H1 (cell line): Measurements from ENCODE around the gene AHR. TPM values are rescaled to one million over a fixed set of nuclear protein-coding genes. Genes with fewer than 3 reads are reported as not detected.

ENCODE experiments used
- CHD7 ChIP-seq: fragments of 300-600 bp; sonication (generic); IDR thresholded peaks from 2 replicates; pipeline ENCODE4 v1.7.1; 2012; ENCODE audit warnings: low read length, moderate library complexity, mild to moderate bottlenecking, inconsistent platforms; ENCODE audit not compliant: insufficient replicate concordance
- KDM5A ChIP-seq: fragments of 200-600 bp; IDR thresholded peaks from 2 replicates; pipeline ENCODE4 v1.7.1; 2012; ENCODE audit warnings: mild to moderate bottlenecking, low read length, inconsistent platforms, mixed read lengths
- SRF ChIP-seq: IDR thresholded peaks from 2 replicates; pipeline ENCODE4 v1.6.1; 2011; ENCODE audit warnings: mild to moderate bottlenecking, low read depth, low read length, moderate library complexity
- polyA plus RNA-seq, 7 experiments: library from polyadenylated mRNA; depleted of rRNA in 3 of 7; stranded (reverse) in 5 of 7; unstranded in 2 of 7; fragments of >200 nt in 5 of 7; fragments of 200-250 nt in 2 of 7; gene quantifications; 1 replicate in 5 of 7; 2 replicates in 1 of 7; 4 replicates in 1 of 7; pipeline versions ENCODE4 v1.2.1 to v1.2.3, GENCODE V29; 2011 to 2013; ENCODE audit warnings: missing spikeins in 2 of 7, mixed read lengths in 2 of 7
- total RNA-seq: library from RNA; stranded (reverse); fragmentation: NEBNext Ultra II Directional; extraction: Animal tissue kit (Norgen Biotek cat#: 25700); gene quantifications from 2 replicates; pipeline ENCODE4 v1.2.1, GENCODE V29; 2021

AHR gene
- total and polyA plus RNA-seq, 2 of the 8 experiments (the other 6 are each of a cell fraction or from before 2014, with no cell fraction given) = 1.4 to 9.7 TPM

DNA sequence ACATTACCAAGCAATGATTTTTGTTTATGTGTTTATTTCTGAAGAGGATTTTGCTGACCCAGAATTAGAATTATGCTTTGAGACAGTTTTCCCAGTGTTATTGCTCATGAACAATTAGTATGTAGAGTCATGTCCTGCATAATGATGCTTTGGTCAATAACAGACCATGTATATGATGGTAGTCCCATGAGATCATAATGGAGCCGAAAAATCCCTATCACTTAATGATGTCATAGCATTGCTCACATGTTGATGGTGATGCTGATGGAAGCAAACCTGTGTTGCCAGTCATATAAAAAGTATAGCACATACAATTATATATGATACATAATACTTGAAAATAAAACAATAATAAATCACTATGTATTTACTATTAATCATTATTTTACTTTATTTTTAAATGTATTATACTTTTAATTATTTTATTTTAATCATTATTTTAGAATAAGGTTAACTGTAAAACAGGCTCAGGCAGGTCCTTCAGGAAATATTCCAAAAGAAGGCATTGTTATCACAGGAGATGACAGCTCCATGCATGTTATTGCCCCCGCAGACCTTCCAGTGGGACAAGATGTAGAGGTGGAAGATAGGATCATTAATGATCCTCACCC lies 33.5 kb downstream of the AHR start (continued):
- TF ChIP-seq CHD7 = no peak
- no peak for TF ChIP-seq KDM5A
- TF ChIP-seq SRF = no peak
